Fibroblast of lung (primary cell): Measurements from ENCODE around the gene RGS16. TPM values are rescaled to one million over a fixed set of nuclear protein-coding genes. Genes with fewer than 3 reads are reported as not detected.
"Not testable (repeated sequence)": the region's sequence is repeated elsewhere in the genome, so short reads cannot be mapped to it uniquely, and the experiment has no call there.

Experiments
- DNase-seq, 2 donors: peaks; one replicate each; pipeline versions ENCODE4 v3.0.0 to v3.0.0-alpha.2; 2010; ENCODE audit warnings: low read depth in 2 of 2
- H2AFZ ChIP-seq: 2 replicates; pipeline ENCODE4 v1.5.1; 2012; ENCODE audit warnings: low read length, control low read depth, inconsistent platforms
- H3K27ac ChIP-seq: 2 replicates; pipeline ENCODE4 v1.5.1; 2011; ENCODE audit warnings: low read length, control low read depth; ENCODE audit not compliant: insufficient read depth
- H3K27me3 ChIP-seq: 2 replicates; pipeline ENCODE4 v1.5.1; 2011; ENCODE audit warnings: mild to moderate bottlenecking, low read length; ENCODE audit not compliant: control insufficient read depth, insufficient read depth
- H3K36me3 ChIP-seq: 2 replicates; pipeline ENCODE4 v1.5.1; 2011; ENCODE audit warnings: low read length; ENCODE audit not compliant: control insufficient read depth, insufficient read depth
- H3K4me1 ChIP-seq: 2 replicates; pipeline ENCODE4 v1.5.1; 2011; ENCODE audit warnings: low read length; ENCODE audit not compliant: control insufficient read depth, insufficient read depth; ENCODE audit errors: extremely low read depth
- H3K4me2 ChIP-seq: 2 replicates; pipeline ENCODE4 v1.5.1; 2011; ENCODE audit warnings: low read length, control low read depth; ENCODE audit not compliant: insufficient read depth; ENCODE audit errors: extremely low read depth
- H3K4me3 ChIP-seq, 4 experiments: fragments of 200-600 bp in 1 of 4; sonication (generic) in 1 of 4; replicated peaks in 1 of 4; 2 replicates each; pipeline ENCODE4 v1.5.1; 2011 to 2016; ENCODE audit warnings: low read length in 4 of 4, low read depth in 3 of 4, mild to moderate bottlenecking in 3 of 4, control low read depth in 2 of 4, inconsistent platforms in 1 of 4, mixed read lengths in 1 of 4; ENCODE audit not compliant: insufficient read depth in 1 of 4; ENCODE audit errors: control extremely low read depth in 1 of 4
- H3K79me2 ChIP-seq: 2 replicates; pipeline ENCODE4 v1.5.1; 2012; ENCODE audit warnings: mild to moderate bottlenecking, low read length, inconsistent platforms; ENCODE audit not compliant: control insufficient read depth, insufficient read depth
- H3K9ac ChIP-seq: 2 replicates; pipeline ENCODE4 v1.5.1; 2011; ENCODE audit warnings: mild to moderate bottlenecking, low read length, control low read depth; ENCODE audit not compliant: insufficient read depth
- H3K9me3 ChIP-seq: 2 replicates; pipeline ENCODE4 v1.5.1; 2012; ENCODE audit warnings: low read depth, low read length; ENCODE audit not compliant: control insufficient read depth, insufficient read depth
- H4K20me1 ChIP-seq: 2 replicates; pipeline ENCODE4 v1.5.1; 2011; ENCODE audit warnings: low read length; ENCODE audit not compliant: control insufficient read depth, insufficient read depth; ENCODE audit errors: extremely low read depth
- CTCF ChIP-seq, 2 donors: IDR thresholded peaks in 1 of 2; conservative IDR thresholded peaks in 1 of 2; 1 replicate in 1 of 2; 2 replicates in 1 of 2; pipeline ENCODE4 v1.5.1; 2011 to 2012; ENCODE audit warnings: low read length in 2 of 2, control low read depth in 1 of 2, inconsistent platforms in 1 of 2, low read depth in 1 of 2, mild to moderate bottlenecking in 1 of 2
- EZH2 ChIP-seq: IDR thresholded peaks from 2 replicates; pipeline ENCODE4 v1.5.1; 2012; ENCODE audit warnings: low read length, control low read depth, mild to moderate bottlenecking; ENCODE audit errors: missing control alignments
- polyA plus RNA-seq, 2 donors: library from polyadenylated mRNA; depleted of rRNA in 1 of 2; stranded (reverse) in 1 of 2; unstranded in 1 of 2; fragments of >200 nt; gene quantifications; 2 replicates each; pipeline ENCODE4 v1.2.1, GENCODE V29; 2011 to 2012; ENCODE audit warnings: missing spikeins in 1 of 2
- total RNA-seq: library from RNA; depleted of rRNA; stranded (reverse); fragments of >200 nt; gene quantifications from 2 replicates; pipeline ENCODE4 v1.2.1, GENCODE V29; 2014

RGS16 gene
- total and polyA plus RNA-seq, 2 donors (not counting 1 experiment from before 2014, with no cell fraction given) = 0.17 to 0.33 TPM

DNA sequence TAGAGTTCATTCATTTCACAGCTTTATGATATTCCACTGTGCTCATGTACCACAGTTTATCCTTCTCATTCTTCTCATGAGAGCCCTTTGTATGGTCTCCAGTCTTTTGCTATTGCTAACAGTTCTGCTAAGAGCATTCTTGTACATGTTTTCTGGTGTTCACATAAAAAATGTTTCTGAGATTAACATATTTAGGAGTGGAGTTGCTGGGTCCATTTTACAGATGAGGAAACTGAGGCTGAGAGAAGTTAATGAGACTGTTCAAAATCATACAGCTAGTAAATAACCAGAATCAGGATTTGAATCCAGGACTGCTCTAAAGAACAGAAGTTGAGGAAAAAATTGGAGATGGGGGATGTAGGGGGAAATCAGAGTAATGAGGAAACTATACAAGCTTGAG lies 28.8 kb upstream of the RGS16 start:
- H3K27ac ChIP-seq = no peak overlapping the region
- no peak for DNase-seq

GRCh38 chr1:182632441-182632857 lies 28.3 kb upstream of the RGS16 start:
- not testable (repeated sequence) for H4K20me1 ChIP-seq, DNase-seq, H3K9me3 ChIP-seq, H3K27ac ChIP-seq, H3K4me1 ChIP-seq, H3K9ac ChIP-seq, H3K27me3 ChIP-seq, H3K4me3 ChIP-seq, H3K4me2 ChIP-seq, H3K79me2 ChIP-seq, H3K36me3 ChIP-seq, H2AFZ ChIP-seq

More for the DNA sequence above, 28.8 kb upstream of the RGS16 start:
- Histone ChIP-seq H3K4me2 (no peak overlapping the region), H3K36me3 (no peaks in the 10 kb centered on the region), H3K9me3 (no peaks in the 10 kb centered on the region), H2AFZ (no peak overlapping the region), H3K27me3 (no peaks in the 10 kb centered on the region), H3K4me3 (no peak overlapping the region), H3K79me2 (no peaks in the 10 kb centered on the region), H3K9ac (no peak overlapping the region), H3K4me1 (no peaks in the 10 kb centered on the region), H4K20me1 (no peaks in the 10 kb centered on the region)
- TF ChIP-seq EZH2 = no peak
- TF ChIP-seq CTCF (conservative IDR thresholded peaks at IDR 0.05 in 1 of 2, IDR thresholded peaks at IDR 0.05 in 1 of 2; ENCODE audit: low read depth in 1 of 2, low read length in 2 of 2) = no peak

DNA sequence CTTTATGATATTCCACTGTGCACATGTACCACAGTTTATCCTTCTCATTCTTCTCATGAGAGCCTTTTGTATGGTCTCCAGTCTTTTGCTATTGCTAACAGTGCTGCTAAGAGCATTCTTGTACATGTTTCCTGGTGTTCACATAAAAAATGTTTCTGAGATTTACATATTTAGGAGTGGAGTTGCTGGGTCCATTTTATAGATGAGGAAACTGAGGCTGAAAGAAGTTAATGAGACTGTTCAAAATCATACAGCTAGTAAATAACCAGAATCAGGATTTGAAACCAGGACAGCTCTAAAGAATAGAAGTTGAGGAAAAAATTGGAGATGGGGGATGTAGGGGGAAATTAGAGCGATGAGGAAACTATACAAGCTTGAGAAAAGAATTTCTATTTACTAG lies 27.8 kb upstream of the RGS16 start:
- Histone ChIP-seq H3K9ac (no peak overlapping the region), H3K36me3 (no peaks in the 10 kb centered on the region), H3K4me1 (no peaks in the 10 kb centered on the region), H4K20me1 (no peaks in the 10 kb centered on the region), H3K27ac (no peak overlapping the region), H3K9me3 (no peaks in the 10 kb centered on the region), H3K4me3 (no peak overlapping the region), H3K27me3 (no peaks in the 10 kb centered on the region), H3K79me2 (no peaks in the 10 kb centered on the region), H2AFZ (no peak overlapping the region), H3K4me2 (no peak overlapping the region)
- DNase-seq = no peak
- TF ChIP-seq CTCF (conservative IDR thresholded peaks at IDR 0.05 in 1 of 2, IDR thresholded peaks at IDR 0.05 in 1 of 2; ENCODE audit: low read depth in 1 of 2, low read length in 2 of 2) (no peak), EZH2 (no peak)
